ENCODE measurements around the gene DNAJA1.
A peak's percentile ranks its signal among the peaks of the same experiment; 100 is the strongest.

The DNAJA1 gene

DNA sequence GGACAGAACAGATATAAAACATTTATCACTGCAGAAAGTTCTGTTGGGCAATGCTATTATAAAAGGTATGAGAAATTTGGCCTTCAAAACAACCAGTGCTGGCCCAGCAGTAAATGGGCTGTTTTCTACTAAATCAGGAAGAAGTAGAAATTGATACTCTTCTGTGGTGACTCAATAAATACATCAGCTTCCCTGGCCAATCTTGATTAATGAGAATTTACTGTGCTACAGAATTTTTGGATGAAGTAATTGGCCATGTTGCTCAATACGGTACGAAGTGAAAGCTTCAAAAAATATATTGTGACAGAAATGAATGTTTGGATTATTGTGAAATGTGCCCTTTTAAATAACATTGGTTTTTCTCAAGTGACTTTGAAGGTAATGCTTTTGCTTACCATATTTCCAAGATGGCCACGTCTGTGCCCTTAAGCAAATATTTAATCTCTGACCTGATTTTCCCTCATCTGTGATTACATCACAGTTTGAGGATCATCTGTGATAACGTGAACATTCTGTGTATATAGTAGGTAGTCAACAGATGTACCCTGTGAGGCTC, 4.2 kb downstream of the DNAJA1 start:
- DNase-seq, result no peak

DNA sequence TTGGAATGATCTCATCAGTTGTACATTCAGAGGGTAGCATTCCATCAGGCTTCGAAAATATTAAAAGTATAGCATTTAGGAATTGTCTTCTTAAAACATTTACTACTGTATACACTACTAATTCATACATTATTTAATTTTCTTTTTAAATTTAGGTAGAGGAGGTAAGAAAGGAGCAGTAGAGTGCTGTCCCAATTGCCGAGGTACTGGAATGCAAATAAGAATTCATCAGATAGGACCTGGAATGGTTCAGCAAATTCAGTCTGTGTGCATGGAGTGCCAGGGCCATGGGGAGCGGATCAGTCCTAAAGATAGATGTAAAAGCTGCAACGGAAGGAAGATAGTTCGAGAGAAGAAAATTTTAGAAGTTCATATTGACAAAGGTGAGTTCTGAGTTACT, 5.2 kb downstream of the DNAJA1 start:
- DNase-seq, result no peak

DNA sequence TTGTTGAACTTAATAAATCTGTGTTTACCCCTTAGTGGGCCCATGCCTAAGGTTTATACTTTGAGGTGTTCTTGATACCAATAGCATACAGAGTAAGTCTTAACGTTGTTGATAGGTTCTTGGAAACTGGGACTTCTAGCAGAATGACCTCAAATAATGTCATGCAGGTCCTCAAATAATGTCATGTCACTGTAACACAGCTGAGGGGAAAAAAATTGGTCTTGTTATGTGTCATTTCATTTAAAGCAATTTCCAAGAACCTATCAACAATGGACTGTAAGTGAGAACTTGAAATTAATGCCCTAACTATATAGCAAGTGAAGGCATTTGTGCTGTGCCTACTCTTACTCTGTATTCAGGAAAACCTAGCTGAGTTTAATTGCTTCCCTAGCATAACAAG, 7.2 kb downstream of the DNAJA1 start:
- DNase-seq, result no peak

DNA sequence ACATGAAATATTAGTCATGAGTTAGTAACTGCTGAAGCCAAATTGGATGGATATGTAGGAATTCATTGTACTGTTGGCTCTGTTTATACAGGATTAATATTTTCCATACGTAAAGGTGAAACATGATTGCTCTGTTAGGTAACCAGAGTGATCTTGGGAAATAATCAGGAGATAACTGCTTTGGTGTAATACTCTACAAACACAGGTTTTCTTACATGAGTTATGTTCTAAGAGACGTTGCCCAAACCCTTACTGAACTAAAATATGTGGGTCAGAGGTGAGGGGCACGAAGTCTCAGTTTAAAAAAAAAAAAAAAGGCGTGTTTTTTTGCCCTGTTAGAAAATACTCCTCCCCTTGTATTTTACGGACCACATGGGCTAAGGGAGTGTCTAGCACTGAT, 7.8 kb downstream of the DNAJA1 start:
- DNase-seq, result no peak

DNA sequence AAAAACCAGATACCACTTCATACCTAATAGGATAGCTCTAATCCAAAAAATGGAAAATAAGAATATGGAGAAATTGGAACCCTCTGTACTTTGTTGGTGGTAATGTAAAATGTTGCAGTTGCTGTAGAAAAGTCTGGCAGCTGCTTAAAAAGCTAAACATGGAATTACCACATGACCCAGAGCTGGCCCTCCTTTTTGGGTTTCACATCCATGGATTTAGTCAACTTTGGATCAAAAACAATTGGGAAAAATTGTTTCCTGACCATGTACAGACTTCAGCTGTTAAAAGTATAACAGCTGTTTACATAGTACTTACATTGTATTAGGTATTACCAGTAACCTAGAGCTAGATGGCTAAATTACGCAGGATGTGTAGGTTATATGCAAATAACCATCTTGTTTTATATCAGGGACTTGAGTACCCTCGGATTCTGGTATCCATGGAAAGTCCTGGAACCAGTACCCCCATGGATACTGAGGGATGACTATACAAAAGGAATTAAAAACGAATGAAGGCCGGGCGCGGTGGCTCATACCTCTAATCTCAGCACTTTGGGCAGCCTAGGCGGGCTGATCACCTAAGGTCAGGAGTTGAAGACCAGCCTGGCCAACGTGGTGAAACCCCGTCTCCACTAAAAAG, 15.8 kb downstream of the DNAJA1 start:
- DNase-seq, result no peak

DNA sequence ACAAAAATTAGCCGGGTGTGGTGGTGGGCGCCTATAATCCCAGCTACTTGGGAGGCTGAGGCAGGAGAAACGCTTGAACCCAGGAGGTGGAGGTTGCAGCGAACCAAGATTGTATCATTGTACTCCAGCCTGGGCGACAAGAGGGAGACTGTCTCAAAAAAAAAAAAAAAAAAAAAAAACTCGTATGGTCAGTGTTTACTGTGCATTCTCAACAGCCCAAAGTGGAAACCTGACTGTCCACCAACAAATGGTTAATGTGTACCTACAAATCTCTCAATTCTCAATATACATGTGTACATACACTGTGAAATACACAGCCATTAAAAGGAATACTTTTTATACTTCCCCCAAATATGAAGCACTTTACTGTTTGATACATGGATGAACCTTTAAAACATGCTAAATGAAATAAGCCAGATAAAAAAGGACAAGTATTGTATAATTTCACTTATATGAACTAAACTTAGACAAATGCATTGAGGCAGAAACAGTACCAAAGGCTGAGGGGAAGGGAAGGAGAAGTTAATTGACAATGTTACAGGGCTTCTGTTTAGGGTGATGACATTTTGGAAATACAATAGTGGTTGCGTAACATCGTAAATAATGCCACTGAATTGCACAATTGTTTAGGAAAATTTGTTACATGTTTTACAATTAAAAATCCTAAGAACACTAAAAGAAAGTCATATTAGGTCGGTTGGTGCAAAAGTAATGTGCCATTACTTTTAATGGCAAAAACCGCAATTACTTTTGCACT, 16.5 kb downstream of the DNAJA1 start:
- DNase-seq, result no peak

DNA sequence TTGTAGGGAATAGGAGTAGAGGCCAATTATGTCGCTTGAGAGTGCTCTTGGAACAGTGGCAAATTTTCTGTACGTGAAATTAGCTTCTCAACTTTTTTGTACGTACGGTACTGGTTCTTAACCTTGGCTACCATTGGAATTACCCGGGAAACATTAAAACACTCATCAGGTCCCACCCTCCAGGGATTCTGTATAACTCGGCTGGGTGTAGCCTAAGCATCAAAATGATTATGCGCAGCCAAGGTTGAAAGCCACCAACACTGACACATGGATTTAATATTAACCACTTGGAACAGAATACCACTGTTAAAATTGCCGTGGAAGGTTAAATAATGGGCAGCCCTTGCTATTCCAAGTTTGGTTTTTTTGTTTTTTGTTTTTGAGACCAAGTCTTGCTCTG, 17.4 kb downstream of the DNAJA1 start:
- no peak for DNase-seq

DNA sequence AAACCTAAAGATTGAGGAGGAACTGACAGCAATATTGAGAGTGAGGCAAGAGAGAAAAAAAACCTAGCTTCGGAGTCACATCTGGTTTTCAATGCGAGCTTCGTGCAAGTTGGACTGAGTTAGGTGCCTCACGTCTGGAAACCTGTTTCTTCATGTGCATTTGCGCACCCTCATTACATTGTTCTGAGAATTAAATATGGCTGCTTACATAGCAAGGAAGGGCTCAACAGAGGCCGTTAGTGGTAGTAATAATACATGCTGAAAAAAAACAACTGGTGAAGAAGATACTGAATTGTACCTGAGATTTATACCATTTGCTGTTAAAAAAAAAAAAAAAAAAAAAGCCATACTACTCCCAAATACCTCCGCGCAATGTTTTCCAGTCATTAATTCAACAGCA, 18.6 kb downstream of the DNAJA1 start:
- DNase-seq, result peak; percentile 23

DNA sequence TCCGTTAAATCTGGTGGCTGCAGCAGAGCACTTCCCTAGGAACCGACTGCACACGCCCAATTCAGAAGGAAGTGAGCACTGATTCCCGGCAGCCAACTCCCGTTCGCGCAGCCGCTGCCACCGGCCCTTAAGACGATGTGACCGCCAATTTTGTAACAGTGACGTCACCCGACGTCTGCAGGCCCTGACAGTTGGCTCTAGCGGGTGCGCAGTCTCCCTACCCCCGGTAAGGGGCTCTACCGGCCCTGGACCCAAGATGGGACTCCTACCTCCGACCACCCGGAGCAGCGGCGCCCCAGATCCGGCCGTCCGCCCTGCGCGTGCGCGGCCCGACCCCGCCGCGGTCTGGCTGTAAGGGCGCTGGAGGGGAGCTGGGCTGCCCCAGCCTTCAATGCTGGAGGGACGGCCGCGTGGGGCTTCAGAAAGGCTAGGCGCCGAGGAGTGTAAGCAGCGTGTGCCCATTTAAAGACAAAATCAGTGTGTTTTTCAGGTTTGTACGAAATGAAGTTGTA, 19.1 kb downstream of the DNAJA1 start:
- peak; percentile 92 for DNase-seq

DNA sequence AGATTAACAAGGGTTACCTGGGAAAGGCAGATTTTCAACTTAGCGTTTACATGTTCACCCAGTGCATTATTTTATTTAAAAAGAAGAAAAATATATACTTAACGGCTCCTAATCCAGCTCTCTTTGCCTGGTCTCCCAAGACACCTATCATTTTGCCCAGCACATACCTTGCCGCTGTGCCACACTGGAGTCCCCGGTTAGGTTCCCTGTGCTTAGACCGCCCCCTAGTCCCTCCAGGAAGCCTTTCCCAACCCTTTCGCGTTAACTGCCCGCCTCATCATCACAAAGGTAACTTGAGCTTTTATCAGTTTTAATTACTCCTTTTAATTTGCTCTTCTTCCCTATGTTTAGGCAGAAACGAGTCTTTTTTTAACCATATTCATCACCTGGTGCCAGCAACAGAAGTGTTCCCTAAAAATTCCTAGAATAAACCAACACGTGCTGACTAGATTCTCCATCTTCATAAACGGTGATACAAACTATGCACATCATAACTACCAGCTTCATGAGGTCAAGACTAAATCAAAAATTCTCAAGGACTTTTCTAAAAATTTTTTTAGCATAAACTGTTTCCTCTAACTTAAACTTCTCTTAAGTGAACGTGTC, 19.7 kb downstream of the DNAJA1 start:
- peak; percentile 79 for DNase-seq

DNA sequence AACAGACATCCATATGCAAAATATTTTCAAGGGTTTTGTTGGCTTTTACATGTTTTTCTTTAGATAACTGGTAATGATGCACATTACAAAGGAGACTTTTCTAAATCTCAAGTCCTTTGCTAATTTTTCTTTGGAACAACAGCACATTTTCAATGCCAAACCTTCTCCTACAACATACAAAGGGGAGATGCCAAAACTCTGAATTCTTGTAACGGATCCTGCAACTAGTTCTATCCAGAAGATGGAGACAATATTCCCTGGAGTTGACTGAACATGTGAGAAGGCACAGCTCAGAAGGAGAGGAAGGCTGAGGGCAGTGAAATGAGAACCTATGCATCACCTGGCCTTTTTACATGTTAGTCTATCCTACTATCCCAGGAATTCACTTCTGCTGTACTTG, 21.0 kb downstream of the DNAJA1 start:
- no peak for DNase-seq

DNA sequence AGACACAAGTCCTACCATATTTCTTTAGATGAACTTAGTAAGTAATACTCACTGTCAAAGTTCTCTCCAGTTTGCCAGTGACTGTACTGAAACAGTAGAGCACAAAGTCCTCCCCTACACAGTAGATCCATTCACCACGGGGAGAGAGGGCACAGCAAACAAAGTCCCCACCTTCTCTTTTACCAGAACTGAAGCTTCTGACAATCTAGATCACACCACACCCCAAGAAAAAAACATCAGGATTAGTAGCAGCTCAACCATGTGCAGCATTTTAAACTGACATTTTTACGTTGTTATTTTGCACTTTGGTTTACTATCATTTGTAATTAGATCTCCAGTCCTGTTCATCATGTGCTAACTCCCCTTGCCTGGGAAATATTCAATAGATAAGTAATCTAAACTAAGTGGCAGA, 23.0 kb downstream of the DNAJA1 start:
- DNase-seq, result no peak

DNA sequence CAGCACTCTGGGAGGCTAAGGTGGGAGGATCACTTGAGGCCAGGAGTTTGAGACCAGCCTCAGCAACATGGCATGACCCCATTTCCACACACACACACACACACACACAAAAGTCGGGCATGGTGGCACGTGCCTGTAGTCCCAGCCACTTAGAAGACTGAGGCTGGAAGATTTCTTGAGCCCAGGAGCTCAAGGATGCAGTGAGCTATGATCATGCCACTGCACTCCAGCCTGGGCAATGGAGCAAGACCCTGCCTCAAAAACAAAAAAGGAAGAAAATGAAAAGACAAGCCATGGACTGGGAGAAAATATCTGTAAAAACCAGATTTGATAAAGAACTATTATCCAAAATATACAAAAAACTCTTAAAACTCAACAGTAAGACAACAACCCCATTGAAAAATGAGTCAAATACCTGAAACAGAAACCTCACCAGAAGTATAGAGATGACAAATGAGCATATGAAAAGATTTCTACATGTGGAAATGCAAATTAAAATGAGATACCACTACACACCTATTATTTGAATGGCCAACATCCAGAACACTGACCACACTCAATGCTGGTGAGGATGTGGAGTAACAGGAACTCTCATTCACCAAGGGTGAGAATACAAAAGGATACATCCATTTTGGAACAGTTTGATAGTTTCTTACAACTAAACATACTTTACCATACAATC, 24.7 kb downstream of the DNAJA1 start:
- DNase-seq, result no peak

DNA sequence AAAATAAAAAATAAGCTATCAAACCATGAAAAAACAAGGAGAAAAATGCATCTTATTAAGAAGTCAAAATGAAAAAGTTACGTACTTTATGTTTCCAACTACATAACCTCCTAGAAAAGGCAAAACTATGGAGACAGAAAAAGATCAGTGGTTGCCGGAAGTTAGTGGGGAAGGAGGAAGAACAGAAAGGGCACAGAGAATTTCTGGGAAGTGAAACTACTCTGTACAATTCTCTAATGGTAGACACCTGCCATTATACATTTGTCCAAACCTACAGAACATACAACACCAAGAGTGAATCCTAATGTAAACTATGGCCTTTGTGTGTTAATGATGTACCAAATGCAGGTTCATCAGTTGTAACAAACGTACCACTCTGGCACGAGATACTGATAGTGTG, 26.1 kb downstream of the DNAJA1 start:
- DNase-seq, result no peak

DNA sequence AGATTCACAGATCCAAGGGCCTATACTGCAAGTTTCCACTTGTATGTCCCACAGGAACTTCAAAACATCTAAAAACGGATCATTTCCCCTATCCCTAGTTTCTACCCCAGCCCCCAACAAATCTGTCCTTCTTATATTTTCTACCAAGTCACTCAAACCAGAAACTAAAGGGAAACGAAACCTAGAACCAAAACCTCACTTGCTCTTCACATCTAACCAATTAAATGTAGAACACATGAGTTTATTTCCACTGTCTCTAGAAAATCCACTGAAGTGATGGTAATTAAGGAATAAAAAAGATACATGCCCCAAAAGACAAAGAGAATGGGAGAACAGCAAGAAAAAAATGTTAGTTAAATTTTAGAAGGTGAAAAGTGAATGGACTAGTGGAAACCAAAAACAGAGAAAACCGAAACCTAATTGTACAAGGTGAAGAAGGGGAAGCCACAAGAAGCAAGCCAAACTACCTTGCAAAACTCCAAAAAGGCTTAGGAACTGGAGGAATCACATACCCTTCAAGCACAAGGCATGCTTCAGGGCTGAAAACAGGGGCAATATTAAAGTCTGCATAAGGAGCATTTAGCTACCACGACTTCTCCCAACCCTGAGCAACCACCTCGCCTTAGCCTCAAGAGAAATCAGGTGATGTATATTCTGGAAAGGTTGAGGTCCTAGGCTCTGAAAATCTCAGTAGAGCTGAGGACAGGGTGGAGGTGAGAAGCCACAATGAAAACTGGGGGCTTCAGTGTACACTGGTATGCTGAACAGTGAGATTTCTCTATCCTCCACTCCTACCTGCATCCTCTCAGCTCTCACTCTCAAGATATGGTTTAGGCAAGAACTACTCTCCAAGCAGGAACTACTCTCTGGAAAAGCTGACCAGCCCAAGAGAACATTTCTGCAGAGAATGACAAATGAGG, 40.3 kb downstream of the DNAJA1 start:
- no peak for DNase-seq

DNA sequence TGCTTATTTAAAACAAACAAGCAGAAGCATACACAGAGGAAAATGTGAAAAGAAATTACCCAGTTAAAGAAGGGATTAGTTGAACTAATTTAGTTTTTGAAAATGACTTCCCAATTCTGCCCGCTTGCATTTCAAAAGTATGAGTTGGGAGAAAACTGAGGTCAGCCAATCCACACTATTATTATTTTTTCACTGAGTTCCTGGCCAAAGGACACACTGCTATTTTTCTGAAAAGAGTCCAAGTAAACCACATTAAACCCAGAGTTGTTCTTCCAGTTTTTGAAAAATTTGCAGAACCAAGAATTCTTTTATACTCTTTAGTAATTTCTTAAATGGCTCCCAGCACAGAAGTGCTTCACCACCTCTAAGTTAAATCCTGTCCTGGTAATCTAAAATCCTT, 43.9 kb downstream of the DNAJA1 start:
- no peak for DNase-seq

DNA sequence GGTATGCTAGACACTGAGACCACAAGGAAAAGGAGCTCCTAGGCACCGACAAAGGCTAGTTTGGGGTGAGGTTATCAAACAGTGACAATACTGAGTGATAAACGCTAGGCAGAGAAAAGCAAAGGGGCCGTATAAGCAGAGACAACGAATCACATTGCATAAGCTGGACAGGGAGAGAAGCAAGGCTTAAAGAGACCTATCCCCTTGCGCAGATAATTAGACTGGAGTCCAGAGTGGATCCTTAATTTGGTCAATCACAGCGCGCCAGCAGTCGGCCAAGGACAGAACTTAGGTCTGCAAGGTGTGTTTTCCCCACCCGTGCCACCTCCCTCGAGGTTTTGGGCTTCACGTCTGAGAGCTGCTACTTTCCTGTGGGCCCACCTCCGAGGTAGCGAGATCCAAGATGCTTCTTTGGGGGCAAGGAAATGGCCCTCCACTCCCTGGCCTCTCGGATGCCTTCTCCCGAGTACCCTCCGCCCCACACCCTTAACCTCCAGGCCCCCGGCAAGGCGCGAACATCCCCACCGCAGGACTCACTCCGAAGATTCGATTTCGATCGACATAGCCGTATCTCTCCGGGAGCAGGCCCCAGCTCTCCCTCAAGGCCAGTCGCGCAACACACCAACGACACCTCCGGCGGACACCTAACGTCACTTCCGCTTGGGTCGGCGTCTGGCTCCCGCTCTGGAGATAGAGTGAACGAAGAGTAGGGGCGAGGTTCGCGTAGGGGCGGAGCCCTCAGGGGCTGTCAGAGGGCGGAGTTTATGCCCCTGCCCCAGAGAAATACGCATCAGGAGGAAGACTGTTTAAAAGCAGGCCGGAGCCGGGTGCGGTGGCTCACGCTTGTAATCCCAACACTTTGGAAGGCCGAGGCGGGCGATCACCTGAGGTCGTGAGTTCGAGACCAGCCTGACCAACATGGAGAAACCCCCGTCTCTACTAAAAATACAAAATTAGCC, 51.3 kb downstream of the DNAJA1 start, which contains the start of gene SMU1:
Gene SMU1, minus strand, starts transcription at position 629 of the 959 bp plus-strand sequence. Its CDS starts 66 bp downstream, at position 563.
- peak; percentile 96 for DNase-seq

DNA sequence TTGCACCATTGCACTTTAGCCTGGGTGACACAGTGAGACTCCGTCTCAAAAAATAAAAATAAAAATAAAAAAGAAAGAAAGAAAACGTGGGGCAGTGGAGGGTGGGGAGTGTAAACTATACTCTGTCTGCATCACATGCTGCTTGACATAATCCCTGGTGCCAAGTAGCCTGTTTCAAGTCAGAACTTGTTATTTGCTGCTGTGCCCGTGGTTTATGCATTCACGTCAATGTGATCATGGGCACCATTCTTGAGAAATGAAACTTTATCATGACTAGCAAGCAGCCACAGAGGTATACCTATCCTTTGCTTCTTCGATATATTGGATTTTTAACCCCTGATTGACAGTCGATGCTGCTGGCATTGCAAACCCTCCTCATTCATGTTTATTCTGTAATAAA, 55.5 kb downstream of the DNAJA1 start:
- peak; percentile 2 for DNase-seq

DNA sequence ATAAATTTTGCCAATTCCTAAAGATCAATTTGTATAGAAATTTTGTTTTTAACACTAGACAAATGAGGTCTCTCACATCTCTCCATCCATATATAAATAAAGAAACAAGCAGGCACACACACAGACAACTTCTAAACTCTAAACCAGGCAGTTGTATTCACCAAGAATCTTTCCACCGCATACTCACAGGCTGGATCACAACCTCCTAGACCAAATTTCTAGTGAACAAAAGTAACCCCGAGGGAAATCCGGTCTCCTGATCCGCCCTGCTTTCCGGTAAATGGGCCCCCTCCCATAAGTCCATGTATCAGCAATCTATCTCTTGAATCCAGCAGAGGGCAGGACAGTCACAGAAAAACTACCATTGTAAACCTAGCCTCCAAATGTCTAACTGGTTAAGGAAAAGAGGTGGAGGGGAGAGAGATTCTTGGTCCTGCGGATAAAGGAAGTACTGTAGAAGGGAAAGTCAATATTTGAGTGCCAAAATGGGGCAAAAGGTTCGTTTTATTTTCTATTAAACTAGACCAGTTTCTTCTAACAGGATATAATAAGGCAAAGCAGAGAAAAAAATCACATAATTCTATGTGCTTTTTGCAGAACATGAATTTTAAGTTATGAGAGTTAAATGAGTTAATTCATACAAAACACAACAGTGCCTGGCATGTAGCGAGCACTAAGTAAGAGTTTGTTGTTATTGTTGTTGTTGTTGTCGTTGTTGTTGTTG, 56.2 kb downstream of the DNAJA1 start:
- peak; percentile 89 for DNase-seq

DNA sequence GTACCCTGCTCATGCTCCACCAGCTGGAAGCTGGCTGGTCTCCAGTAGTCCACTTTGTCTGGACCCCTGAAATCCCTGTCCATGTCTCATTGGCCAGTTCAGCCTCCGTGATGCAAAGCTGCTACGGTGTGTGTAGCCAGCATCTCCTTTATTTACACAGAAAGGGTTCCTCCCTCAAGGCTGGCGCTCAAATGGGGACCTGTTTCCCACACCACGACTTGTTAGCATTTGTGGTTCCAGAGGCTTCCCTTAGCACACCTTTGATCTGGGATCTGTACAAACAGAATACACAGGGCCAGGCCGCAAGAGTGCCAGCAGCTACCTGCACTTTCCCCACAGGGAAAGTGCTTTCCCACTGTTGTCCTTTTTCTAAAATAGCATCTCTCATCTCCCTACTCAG, 57.1 kb downstream of the DNAJA1 start:
- no peak for DNase-seq

Measured in NCI-H1105 treated with DMSO at 0.1 percent for 48 hours (cell line).